Smooth muscle cell of the brain vasculature (primary cell): ENCODE results near the gene AMBRA1.

ENCODE experiments used
- DNase-seq: peaks from one replicate; pipeline ENCODE4 v3.0.0-alpha.2; 2012; ENCODE audit warnings: low read depth, low spot score

The AMBRA1 gene

GRCh38 chr11:46350695-46351094, 243.1 kb downstream of the AMBRA1 start:
- no peak for DNase-seq

GRCh38 chr11:46348566-46349401, 245.0 kb downstream of the AMBRA1 start:
- no peak for DNase-seq

GRCh38 chr11:46347637-46348311, 246.0 kb downstream of the AMBRA1 start:
- no peak for DNase-seq

- DNase-seq: no peak
These were observed 246.8 kb downstream of the AMBRA1 start, which contains the start of gene DGKZ for GRCh38 chr11:46346886-46347636. DGKZ (plus strand) TSS chr11:46347463; CDS start chr11:46347660, 197 bp downstream.
